BE2C (cell line): ENCODE results near the gene ELAVL2.

ENCODE experiments used
- DNase-seq: peaks from one replicate; pipeline ENCODE4 v3.0.0-alpha.2; 2020
- H3K27me3 ChIP-seq: fragments of 250-450 bp; sonication (Bioruptor Pico); 2 replicates; pipeline ENCODE4 v1.5.1; 2020; ENCODE audit warnings: mild to moderate bottlenecking
- H3K36me3 ChIP-seq: fragments of 250-450 bp; sonication (Bioruptor Pico); 2 replicates; pipeline ENCODE4 v1.5.1; 2020; ENCODE audit warnings: mild to moderate bottlenecking
- H3K4me1 ChIP-seq: fragments of 250-450 bp; sonication (Bioruptor Pico); 2 replicates; pipeline ENCODE4 v1.5.1; 2020
- H3K4me3 ChIP-seq: 2 replicates; pipeline ENCODE4 v1.5.1; 2011; ENCODE audit warnings: low read depth, low read length
- H3K9me3 ChIP-seq: fragments of 250-450 bp; sonication (Bioruptor Pico); 2 replicates; pipeline ENCODE4 v1.5.1; 2020
- CTCF ChIP-seq: IDR thresholded peaks from 2 replicates; pipeline ENCODE4 v1.5.1; 2012; ENCODE audit warnings: mild to moderate bottlenecking, low read depth, low read length

The ELAVL2 gene

GRCh38 chr9:23769307-23769935 is 56.6 kb downstream of the ELAVL2 start:
- Histone ChIP-seq H3K36me3 (no peaks in the 10 kb centered on the region), H3K4me3 (no peak overlapping the region), H3K4me1 (no peaks in the 10 kb centered on the region), H3K9me3 (no peaks in the 10 kb centered on the region), H3K27me3 (no peaks in the 10 kb centered on the region)
- no peak for TF ChIP-seq CTCF
- no peak for DNase-seq

- Histone ChIP-seq H3K36me3 (no peaks in the 10 kb centered on the region), H3K27me3 (no peaks in the 10 kb centered on the region), H3K4me1 (no peaks in the 10 kb centered on the region), H3K9me3 (no peaks in the 10 kb centered on the region), H3K4me3 (no peak overlapping the region)
- TF ChIP-seq CTCF, result no peak
- DNase-seq, result no peak
Measured at GRCh38 chr9:23768861-23769260, 57.2 kb downstream of the ELAVL2 start.

DNA sequence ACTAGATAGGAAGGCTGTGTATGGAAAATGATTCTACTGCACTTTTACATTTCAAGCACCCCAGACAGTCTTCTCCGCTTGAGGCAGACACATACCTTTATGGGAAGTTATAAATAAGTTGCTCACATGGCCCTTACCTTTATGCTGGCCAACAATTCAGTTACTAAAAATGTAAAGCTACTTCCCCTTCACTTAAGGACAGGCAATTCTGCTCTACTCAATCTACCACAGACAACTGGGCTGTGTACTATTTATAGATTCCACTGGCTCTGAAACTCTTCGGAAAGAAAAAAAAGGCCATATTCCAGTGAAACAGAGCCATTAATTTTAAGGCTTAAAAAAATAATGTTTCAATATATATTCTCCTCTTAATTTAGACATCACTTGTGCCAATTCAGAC is 59.4 kb downstream of the ELAVL2 start:
- no peaks in the 10 kb centered on the region for H3K4me1 ChIP-seq
- TF ChIP-seq CTCF, result no peak

GRCh38 chr9:23765561-23765960 is 60.5 kb downstream of the ELAVL2 start:
- TF ChIP-seq CTCF, result no peak
- H3K4me3 ChIP-seq, result no peak overlapping the region
- no peaks in the 10 kb centered on the region for H3K4me1 ChIP-seq
- no peaks in the 10 kb centered on the region for H3K36me3 ChIP-seq
- H3K9me3 ChIP-seq, result no peaks in the 10 kb centered on the region
- H3K27me3 ChIP-seq, result no peaks in the 10 kb centered on the region
- no peak for DNase-seq

More for the DNA sequence above, 59.4 kb downstream of the ELAVL2 start:
- Histone ChIP-seq H3K36me3 (no peaks in the 10 kb centered on the region), H3K9me3 (no peaks in the 10 kb centered on the region), H3K4me3 (no peak overlapping the region), H3K27me3 (no peaks in the 10 kb centered on the region)
- DNase-seq, result no peak

DNA sequence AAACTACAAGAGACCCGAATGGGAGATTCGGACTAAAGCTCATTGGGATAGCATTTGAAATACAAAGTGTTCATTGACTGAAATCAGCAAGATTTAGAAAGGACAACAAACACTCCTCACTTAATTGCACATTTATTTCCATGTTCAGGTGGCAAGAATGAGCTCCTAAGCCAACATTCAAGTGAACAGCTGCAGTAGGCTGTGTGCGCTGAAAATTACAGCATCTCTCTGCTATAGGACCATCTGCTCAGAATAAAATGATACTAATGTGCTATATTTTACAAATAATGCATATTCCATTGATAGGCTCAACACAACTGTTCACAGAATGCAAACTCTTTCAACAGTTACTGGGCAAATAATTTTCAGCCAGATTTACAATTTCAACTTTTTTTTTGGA is 61.8 kb downstream of the ELAVL2 start:
- H3K4me1 ChIP-seq, result no peaks in the 10 kb centered on the region
- H3K9me3 ChIP-seq, result no peaks in the 10 kb centered on the region
- no peak for TF ChIP-seq CTCF
- DNase-seq, result no peak
- no peaks in the 10 kb centered on the region for H3K36me3 ChIP-seq
- no peaks in the 10 kb centered on the region for H3K27me3 ChIP-seq
- no peak overlapping the region for H3K4me3 ChIP-seq

DNA sequence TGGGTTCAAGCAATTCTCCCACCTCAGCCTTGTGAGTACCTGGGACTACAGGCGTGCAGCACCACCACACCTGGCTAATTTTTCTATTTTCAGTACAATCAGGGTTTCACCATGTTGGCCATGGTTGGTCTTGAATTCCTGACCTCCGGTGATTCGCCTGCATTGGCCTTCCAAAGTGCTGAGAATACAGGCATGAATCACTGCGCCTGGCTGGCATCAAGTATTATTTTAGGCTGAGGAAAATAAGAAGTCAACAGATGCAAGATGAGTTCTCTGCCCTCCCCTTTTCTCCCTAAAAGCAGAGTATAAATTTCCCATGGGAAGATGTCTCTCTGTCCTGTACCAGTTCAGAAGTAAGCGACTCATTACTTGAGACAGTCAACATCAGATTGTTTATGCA is 71.5 kb downstream of the ELAVL2 start:
- H3K36me3 ChIP-seq, result no peaks in the 10 kb centered on the region
- no peaks in the 10 kb centered on the region for H3K4me1 ChIP-seq
- no peak for DNase-seq
- no peaks in the 10 kb centered on the region for H3K27me3 ChIP-seq
- no peak overlapping the region for H3K4me3 ChIP-seq
- TF ChIP-seq CTCF, result no peak
- no peaks in the 10 kb centered on the region for H3K9me3 ChIP-seq
